Measurements from ENCODE around the gene MRPS26.

The MRPS26 gene

DNA sequence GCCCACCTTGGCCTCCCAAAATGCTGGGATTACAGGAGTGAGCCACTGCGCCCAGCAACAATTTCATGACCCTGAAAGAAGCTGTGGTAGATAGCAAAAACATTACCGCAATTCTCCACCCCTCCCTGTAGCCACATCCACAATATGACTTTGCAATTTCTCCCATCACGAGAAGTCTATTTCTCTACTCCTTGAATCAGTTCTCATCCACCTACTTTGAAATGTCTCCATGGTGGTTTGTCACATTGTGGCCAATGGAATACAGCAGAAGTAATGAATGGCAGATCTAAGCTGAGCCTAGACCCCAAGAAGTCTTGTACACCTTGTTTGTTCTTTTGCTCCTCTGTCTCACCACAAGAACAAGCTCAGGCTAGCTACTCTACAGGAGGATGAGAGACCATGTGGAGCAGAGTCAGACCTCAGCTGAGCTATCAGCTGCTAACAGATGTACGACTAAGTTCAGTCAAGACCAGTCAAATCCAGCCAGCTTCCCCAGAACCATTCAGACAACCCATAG lies 31.8 kb downstream of the MRPS26 start:
- DNase-seq, result no peak

DNA sequence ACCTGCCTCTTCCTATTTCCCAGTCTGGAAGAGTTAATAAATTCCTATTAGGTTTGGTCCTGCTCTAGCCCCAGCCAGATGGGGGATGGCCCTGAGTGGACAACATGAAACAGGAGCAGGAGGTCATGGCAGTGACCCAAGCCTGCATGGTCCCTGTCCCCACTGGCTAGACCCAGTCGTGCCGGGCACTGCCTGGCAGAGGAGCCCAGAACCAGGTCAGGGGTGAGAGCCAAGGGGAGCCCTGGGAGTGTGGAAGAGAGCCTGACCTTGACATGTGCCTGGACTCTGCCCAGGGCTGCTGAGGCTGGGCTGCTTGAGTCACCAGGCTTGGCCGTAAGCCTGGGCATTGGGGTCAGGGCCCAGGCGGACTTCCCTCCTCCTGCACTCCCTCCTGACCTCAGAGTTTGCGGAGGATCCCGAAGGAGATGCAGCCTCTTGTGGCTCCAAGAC lies 35.1 kb downstream of the MRPS26 start:
- no peak for DNase-seq

GRCh38 chr20:3081641-3082040 lies 35.8 kb downstream of the MRPS26 start:
- DNase-seq, result no peak

DNA sequence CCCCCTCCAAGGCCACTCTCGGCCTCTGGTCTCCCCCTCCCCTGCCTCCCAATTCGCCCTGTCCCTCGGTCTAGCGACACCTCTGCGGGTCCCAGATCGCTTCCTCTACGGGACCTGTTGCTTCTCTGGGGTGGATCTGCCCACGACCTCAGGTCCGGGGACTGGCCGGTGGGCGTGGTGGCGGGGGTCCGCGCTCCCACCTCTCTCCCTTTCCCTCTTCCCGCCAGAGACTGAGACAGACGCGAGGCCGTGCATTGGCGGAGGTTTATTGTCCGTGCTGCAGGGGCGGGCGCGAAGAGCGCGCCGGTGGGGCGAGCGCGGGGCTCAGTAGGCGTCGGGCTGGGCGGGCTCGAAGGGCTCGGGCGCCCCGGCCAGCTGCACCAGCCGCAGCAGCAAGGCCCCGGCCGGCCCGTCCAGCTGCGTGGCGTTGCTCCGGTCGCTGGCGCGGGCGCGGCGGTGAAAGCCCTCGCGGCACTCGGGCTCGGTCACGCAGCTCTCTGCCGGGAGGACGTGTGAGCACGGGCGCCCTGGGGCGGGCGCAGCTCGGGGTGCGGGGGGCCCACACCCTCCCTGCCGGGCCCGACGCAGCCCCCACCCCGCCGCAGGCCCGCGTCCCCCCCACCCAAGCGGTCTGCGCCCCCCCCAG lies 36.6 kb downstream of the MRPS26 start:
- no peak for DNase-seq

GRCh38 chr20:3082955-3083952 lies 37.4 kb downstream of the MRPS26 start:
- no peak for DNase-seq

- no peak for DNase-seq
Measured at GRCh38 chr20:3084283-3084985, 38.6 kb downstream of the MRPS26 start, which contains the start of gene AVP. AVP (minus strand) TSS chr20:3084724; CDS start chr20:3084674, 50 bp downstream.

- no peak for DNase-seq
Measured at GRCh38 chr20:3084986-3085360, 39.1 kb downstream of the MRPS26 start.

DNA sequence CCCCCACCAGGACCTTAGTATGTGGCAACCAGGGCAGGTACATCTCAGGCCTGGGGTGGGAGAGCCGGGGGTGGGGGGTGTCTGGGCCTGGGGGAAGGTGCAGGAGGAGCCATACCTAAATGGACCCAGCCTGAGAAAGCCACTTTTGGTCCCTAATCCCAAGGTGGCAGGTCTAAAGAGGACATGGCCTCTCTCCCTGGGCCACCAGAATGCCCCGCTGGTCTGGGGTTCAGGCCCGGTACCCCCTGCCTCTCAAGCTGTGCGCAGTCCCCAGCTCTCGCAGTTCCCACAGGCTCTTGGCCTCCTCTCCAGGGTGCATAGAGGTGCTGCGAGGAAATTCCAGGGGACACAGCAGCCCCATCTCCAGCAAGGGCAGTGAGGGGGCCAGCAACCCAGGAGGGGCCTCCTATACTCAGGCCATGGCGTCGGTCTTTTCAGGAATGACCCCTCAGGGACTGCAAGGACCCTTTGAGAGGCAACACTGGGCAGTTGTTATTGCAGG lies 39.8 kb downstream of the MRPS26 start:
- no peak for DNase-seq

DNA sequence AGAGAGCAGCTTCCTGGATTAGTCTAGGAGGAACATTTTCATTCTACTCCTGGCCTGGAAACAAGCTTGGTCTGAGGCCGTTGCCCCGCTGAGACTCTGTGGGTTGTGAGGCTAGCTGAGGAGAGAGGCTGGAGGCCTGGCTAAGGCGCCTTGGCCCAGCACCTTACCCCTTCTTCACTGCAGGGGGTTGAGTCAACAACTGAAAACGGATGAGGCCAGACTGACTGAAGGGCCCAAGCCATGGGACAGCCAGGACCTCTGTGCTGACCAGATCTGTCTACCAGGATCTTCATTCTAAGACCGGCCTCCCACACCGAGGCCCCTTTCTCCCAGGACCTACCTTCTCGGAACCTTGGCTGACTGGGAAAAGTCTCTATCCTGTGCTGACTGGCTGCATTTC lies 42.2 kb downstream of the MRPS26 start:
- DNase-seq, result no peak

- no peak for DNase-seq
Measured at GRCh38 chr20:3090565-3090964, 44.7 kb downstream of the MRPS26 start.

DNA sequence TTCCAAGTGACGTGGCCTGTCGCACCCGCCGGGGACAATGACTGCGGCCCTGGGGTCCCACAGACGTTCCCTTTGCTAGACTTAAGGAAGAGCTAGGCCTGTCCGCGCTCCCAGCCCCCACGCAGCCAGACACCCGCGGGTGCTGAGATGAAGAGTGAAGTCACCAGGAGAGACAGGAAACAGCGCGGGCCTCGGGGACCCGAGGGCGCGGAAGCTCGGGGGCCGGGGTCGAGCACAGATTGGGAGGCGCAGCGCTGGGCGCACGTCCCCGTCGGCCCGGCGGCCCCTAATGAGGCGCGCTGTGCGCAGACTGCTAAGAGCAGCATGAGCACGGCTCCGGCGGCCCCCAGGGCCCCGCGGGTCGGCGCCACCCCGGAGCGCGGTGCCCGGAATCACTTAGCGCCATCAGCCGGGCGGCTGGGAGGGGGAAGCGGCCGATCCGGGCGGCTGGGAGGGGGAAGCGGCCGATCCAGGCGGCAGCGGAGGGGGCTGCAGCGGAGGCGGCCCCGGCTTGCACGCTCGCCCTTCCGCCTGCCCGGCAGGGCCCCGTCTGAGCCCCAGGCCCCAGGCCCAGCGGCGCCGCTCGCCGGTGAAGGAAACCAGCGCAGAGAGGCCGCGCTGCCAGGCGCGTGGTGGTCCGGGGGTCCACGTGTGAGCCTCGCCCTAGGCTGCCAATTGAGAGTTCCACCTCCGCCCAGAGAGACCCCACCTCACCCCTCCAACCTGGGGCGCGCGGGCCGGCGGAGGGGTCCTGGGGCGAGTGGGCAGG lies 46.9 kb downstream of the MRPS26 start:
- peak; percentile 62 for DNase-seq

DNA sequence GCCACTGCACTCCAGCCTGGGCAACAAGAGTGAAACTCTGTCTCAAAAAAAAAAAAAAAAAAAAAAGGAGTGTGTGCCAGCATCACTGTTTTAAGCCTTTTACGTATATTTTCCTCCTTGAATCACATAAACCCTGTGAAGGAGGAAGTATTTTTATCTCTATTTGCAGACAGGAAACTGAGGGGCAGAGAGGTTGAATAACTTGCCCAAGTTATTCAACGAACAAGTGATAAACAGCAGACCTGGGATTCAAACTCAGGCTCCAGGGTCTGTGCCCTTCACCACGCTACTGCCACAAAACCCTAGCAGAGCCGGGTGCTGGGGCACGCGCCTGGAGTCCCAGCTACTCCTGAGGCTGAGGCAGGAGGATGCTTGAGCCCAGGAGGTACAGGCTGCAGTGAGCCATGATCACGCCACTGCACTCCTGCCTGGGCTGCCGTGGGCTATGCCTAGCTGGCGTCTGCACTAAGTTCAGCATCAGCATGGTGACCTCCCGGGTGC lies 48.1 kb downstream of the MRPS26 start:
- peak; percentile 38 for DNase-seq

GRCh38 chr20:3094848-3095629 lies 49.2 kb downstream of the MRPS26 start:
- DNase-seq, result no peak

Measured in activated CD4-positive, alpha-beta T cell treated with anti-CD3 and anti-CD28 coated beads for 48 hours (primary cell).